ENCODE data around the gene IMMT.

DNA sequence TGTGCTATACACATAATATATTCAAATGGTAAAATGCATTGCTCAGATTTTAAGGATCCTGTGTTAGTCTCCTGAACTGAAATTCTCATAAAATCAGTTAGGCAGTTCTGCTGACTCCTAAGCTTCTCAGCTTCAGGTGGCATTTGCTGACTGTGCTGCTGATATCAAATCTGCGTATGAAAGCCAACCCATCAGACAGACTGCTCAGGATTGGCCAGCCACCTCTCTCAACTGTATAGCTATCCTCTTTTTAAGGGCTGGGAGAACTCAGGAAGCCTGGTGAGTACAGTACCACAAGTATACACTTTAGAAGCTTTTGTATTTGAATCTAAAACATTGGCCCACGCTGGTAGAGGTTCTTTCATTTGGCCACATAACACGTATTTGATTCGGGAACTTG, 60.6 kb downstream of the IMMT start:
- TF ChIP-seq, protein P1, sequence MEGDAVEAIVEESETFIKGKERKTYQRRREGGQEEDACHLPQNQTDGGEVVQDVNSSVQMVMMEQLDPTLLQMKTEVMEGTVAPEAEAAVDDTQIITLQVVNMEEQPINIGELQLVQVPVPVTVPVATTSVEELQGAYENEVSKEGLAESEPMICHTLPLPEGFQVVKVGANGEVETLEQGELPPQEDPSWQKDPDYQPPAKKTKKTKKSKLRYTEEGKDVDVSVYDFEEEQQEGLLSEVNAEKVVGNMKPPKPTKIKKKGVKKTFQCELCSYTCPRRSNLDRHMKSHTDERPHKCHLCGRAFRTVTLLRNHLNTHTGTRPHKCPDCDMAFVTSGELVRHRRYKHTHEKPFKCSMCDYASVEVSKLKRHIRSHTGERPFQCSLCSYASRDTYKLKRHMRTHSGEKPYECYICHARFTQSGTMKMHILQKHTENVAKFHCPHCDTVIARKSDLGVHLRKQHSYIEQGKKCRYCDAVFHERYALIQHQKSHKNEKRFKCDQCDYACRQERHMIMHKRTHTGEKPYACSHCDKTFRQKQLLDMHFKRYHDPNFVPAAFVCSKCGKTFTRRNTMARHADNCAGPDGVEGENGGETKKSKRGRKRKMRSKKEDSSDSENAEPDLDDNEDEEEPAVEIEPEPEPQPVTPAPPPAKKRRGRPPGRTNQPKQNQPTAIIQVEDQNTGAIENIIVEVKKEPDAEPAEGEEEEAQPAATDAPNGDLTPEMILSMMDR (IDR thresholded peaks at IDR 0.05), result no peak
- no peak for TF ChIP-seq POLR2A (IDR thresholded peaks at IDR 0.05)
